Activated CD4-positive, alpha-beta memory T cell treated with anti-CD3 and anti-CD28 coated beads, Interleukin-2, amount 10 ng/mL, durations not matched to agents 7 days and 5 days (primary cell): Measurements from ENCODE around the gene HEATR5A. TPM values are rescaled to one million over a fixed set of nuclear protein-coding genes. Genes with fewer than 3 reads are reported as not detected.

Experiments used
- CTCF ChIA-PET: fragments of 350-600 bp; sonication (Branson Sonifier 250); formaldehyde crosslinking; loops from one replicate; lab custom pipeline; 2021; ENCODE audit warnings: antibody characterized with exemption, inconsistent platforms; lab: Charles Lee
- POLR2A ChIA-PET: fragments of 350-600 bp; sonication (Branson Sonifier 250); formaldehyde crosslinking; loops from one replicate; lab custom pipeline; 2021; ENCODE audit warnings: antibody characterized with exemption; lab: Charles Lee
- DNase-seq: peaks from one replicate; pipeline ENCODE4 v3.0.0-alpha.2; 2020
- H3K27ac Mint-ChIP-seq: one replicate; pipeline ENCODE4 v1.8.0; 2021; ENCODE audit warnings: mild to moderate bottlenecking, mixed read lengths
- H3K27me3 Mint-ChIP-seq: one replicate; pipeline ENCODE4 v1.8.0; 2021; ENCODE audit warnings: mixed read lengths
- H3K36me3 Mint-ChIP-seq: one replicate; pipeline ENCODE4 v1.8.0; 2021; ENCODE audit warnings: low read depth, mixed read lengths
- H3K4me1 Mint-ChIP-seq: one replicate; pipeline ENCODE4 v1.8.0; 2021; ENCODE audit warnings: mixed read lengths
- H3K4me3 Mint-ChIP-seq: one replicate; pipeline ENCODE4 v1.8.0; 2021; ENCODE audit warnings: mild to moderate bottlenecking, mixed read lengths
- H3K9me3 Mint-ChIP-seq: one replicate; pipeline ENCODE4 v1.8.0; 2021; ENCODE audit warnings: mixed read lengths
- total RNA-seq, 2 experiments: library from RNA; stranded (reverse); gene quantifications; one replicate each; pipeline ENCODE4 v1.2.3, GENCODE V29; 2021

The HEATR5A gene
- total RNA-seq, 2 experiments from 2014 or later = 9.4 to 12.5 TPM

- Mint-ChIP-seq H3K9me3 (no peaks in the 10 kb centered on the region), H3K27me3 (no peaks in the 10 kb centered on the region), H3K4me1 (peaks cover 13% of the 10 kb centered on the region), H3K36me3 (peaks cover 9% of the 10 kb centered on the region), H3K27ac (no peak overlapping the region), H3K4me3 (no peak overlapping the region)
- ChIA-PET POLR2A (no interaction called here), CTCF (interaction anchor here (0.6 to 0.7 kb wide), 3 partner anchors 19 to 720 kb away, joined by 3 to 4 read pairs (median 3); partner anchors contain the start of gene HEATR5A)
- DNase-seq = no peak
These were observed 18.9 kb downstream of the HEATR5A start for GRCh38 chr14:31401369-31401932.

GRCh38 chr14:31400031-31400638, 20.2 kb downstream of the HEATR5A start:
- no peak for DNase-seq
- no peaks in the 10 kb centered on the region for H3K9me3 Mint-ChIP-seq
- H3K27ac Mint-ChIP-seq = peak overlapping the region; percentile 54
- peaks cover 9% of the 10 kb centered on the region for H3K36me3 Mint-ChIP-seq
- POLR2A ChIA-PET = interaction anchor here (1.5 kb wide), 1 partner anchor 19 kb away, joined by 4 read pairs; no protein-coding TSS in a partner anchor
- no peak overlapping the region for H3K4me3 Mint-ChIP-seq
- H3K27me3 Mint-ChIP-seq = no peaks in the 10 kb centered on the region
- CTCF ChIA-PET = interaction anchor here (0.8 kb wide), 1 partner anchor 52 kb away, joined by 3 read pairs; no protein-coding TSS in a partner anchor
- peaks cover 13% of the 10 kb centered on the region for H3K4me1 Mint-ChIP-seq

GRCh38 chr14:31395572-31396205, 24.7 kb downstream of the HEATR5A start:
- Mint-ChIP-seq H3K4me3 (no peak overlapping the region), H3K36me3 (peaks cover 7% of the 10 kb centered on the region), H3K27me3 (no peaks in the 10 kb centered on the region), H3K4me1 (peaks cover 13% of the 10 kb centered on the region), H3K9me3 (no peaks in the 10 kb centered on the region), H3K27ac (no peak overlapping the region)
- ChIA-PET POLR2A (interaction anchor here (1.5 to 1.6 kb wide), 2 partner anchors 11 to 24 kb away, joined by 3 to 6 read pairs; partner anchors contain the start of gene HEATR5A), CTCF (no interaction called here)
- DNase-seq = no peak

GRCh38 chr14:31395119-31395518, 25.2 kb downstream of the HEATR5A start:
- Mint-ChIP-seq H3K27me3 (no peaks in the 10 kb centered on the region), H3K4me3 (no peak overlapping the region), H3K4me1 (peaks cover 12% of the 10 kb centered on the region), H3K36me3 (peaks cover 7% of the 10 kb centered on the region), H3K9me3 (no peaks in the 10 kb centered on the region), H3K27ac (no peak overlapping the region)
- DNase-seq = no peak
- ChIA-PET POLR2A (interaction anchor here (1.5 to 1.6 kb wide), 2 partner anchors 11 to 25 kb away, joined by 3 to 6 read pairs; partner anchors contain the start of gene HEATR5A), CTCF (no interaction called here)

GRCh38 chr14:31391977-31392503, 28.3 kb downstream of the HEATR5A start:
- POLR2A ChIA-PET = interaction anchor here (1.2 kb wide), 1 partner anchor 29 kb away, joined by 4 read pairs; the partner anchor contains the start of gene HEATR5A
- no peak overlapping the region for H3K27ac Mint-ChIP-seq
- no peaks in the 10 kb centered on the region for H3K36me3 Mint-ChIP-seq
- CTCF ChIA-PET = interaction anchor here (1.4 kb wide), 1 partner anchor 27 kb away, joined by 3 read pairs; no protein-coding TSS in a partner anchor
- H3K9me3 Mint-ChIP-seq = no peaks in the 10 kb centered on the region
- peaks cover 17% of the 10 kb centered on the region for H3K4me1 Mint-ChIP-seq
- no peak overlapping the region for H3K4me3 Mint-ChIP-seq
- no peak for DNase-seq
- no peaks in the 10 kb centered on the region for H3K27me3 Mint-ChIP-seq

- no peak for DNase-seq
- no peak overlapping the region for H3K4me3 Mint-ChIP-seq
- ChIA-PET CTCF (no interaction called here), POLR2A (interaction anchor here (0.9 to 1.2 kb wide), 3 partner anchors 13 to 29 kb away, joined by 3 to 4 read pairs (median 4); partner anchors contain the start of gene HEATR5A)
- no peaks in the 10 kb centered on the region for H3K36me3 Mint-ChIP-seq
- no peaks in the 10 kb centered on the region for H3K27me3 Mint-ChIP-seq
- H3K4me1 Mint-ChIP-seq = peaks cover 17% of the 10 kb centered on the region
- no peak overlapping the region for H3K27ac Mint-ChIP-seq
- no peaks in the 10 kb centered on the region for H3K9me3 Mint-ChIP-seq
These were observed 28.9 kb downstream of the HEATR5A start for GRCh38 chr14:31391473-31391872.

GRCh38 chr14:31389946-31390345, 30.4 kb downstream of the HEATR5A start:
- H3K9me3 Mint-ChIP-seq = no peaks in the 10 kb centered on the region
- no peak overlapping the region for H3K4me3 Mint-ChIP-seq
- H3K27ac Mint-ChIP-seq = no peak overlapping the region
- H3K4me1 Mint-ChIP-seq = peaks cover 17% of the 10 kb centered on the region
- H3K27me3 Mint-ChIP-seq = no peaks in the 10 kb centered on the region
- no peak for DNase-seq
- CTCF ChIA-PET = no interaction called here
- H3K36me3 Mint-ChIP-seq = no peaks in the 10 kb centered on the region
- POLR2A ChIA-PET = no interaction called here

GRCh38 chr14:31388687-31389413, 31.5 kb downstream of the HEATR5A start:
- Mint-ChIP-seq H3K9me3 (no peaks in the 10 kb centered on the region), H3K4me1 (peaks cover 17% of the 10 kb centered on the region), H3K36me3 (no peaks in the 10 kb centered on the region), H3K4me3 (no peak overlapping the region), H3K27ac (no peak overlapping the region), H3K27me3 (no peaks in the 10 kb centered on the region)
- DNase-seq = no peak
- ChIA-PET CTCF (interaction anchor here (0.6 kb wide), 1 partner anchor 10 kb away, joined by 4 read pairs; no protein-coding TSS in a partner anchor), POLR2A (interaction anchor here (1.4 kb wide), 1 partner anchor 32 kb away, joined by 5 read pairs; the partner anchor contains the start of gene HEATR5A)

GRCh38 chr14:31387091-31387490, 33.3 kb downstream of the HEATR5A start:
- no peak for DNase-seq
- Mint-ChIP-seq H3K4me3 (no peak overlapping the region), H3K4me1 (peaks cover 17% of the 10 kb centered on the region), H3K9me3 (no peaks in the 10 kb centered on the region), H3K27ac (no peak overlapping the region), H3K27me3 (no peaks in the 10 kb centered on the region), H3K36me3 (no peaks in the 10 kb centered on the region)
- ChIA-PET CTCF (interaction anchor here (0.6 to 1.6 kb wide), 3 partner anchors 23 to 206 kb away, joined by 3 to 4 read pairs (median 3); partner anchors contain the start of gene HECTD1), POLR2A (interaction anchor here (1.4 kb wide), 1 partner anchor 33 kb away, joined by 5 read pairs; the partner anchor contains the start of gene HEATR5A)

- CTCF ChIA-PET = no interaction called here
These were observed 34.1 kb downstream of the HEATR5A start for GRCh38 chr14:31386271-31386670.

GRCh38 chr14:31382221-31382620, 38.1 kb downstream of the HEATR5A start:
- DNase-seq = no peak
- Mint-ChIP-seq H3K4me3 (no peak overlapping the region), H3K36me3 (no peaks in the 10 kb centered on the region), H3K9me3 (no peaks in the 10 kb centered on the region), H3K27me3 (no peaks in the 10 kb centered on the region), H3K27ac (no peak overlapping the region), H3K4me1 (peaks cover 9% of the 10 kb centered on the region)
- ChIA-PET CTCF (interaction anchor here (1.4 kb wide), 1 partner anchor 872 kb away, joined by 4 read pairs; no protein-coding TSS in a partner anchor), POLR2A (no interaction called here)

More at GRCh38 chr14:31386271-31386670, 34.1 kb downstream of the HEATR5A start:
- H3K36me3 Mint-ChIP-seq = no peaks in the 10 kb centered on the region
- H3K27ac Mint-ChIP-seq = no peak overlapping the region
- H3K27me3 Mint-ChIP-seq = no peaks in the 10 kb centered on the region
- peaks cover 17% of the 10 kb centered on the region for H3K4me1 Mint-ChIP-seq
- DNase-seq = no peak
- no peaks in the 10 kb centered on the region for H3K9me3 Mint-ChIP-seq
- H3K4me3 Mint-ChIP-seq = no peak overlapping the region
- POLR2A ChIA-PET = no interaction called here

- Mint-ChIP-seq H3K27ac (no peak overlapping the region), H3K4me3 (no peak overlapping the region), H3K36me3 (no peaks in the 10 kb centered on the region), H3K27me3 (no peaks in the 10 kb centered on the region), H3K9me3 (no peaks in the 10 kb centered on the region), H3K4me1 (peaks cover 9% of the 10 kb centered on the region)
- ChIA-PET CTCF (no interaction called here), POLR2A (interaction anchor here (1.4 kb wide), 1 partner anchor 172 kb away, joined by 3 read pairs; the partner anchor contains the start of gene HECTD1)
- DNase-seq = no peak
These were observed 40.2 kb downstream of the HEATR5A start for GRCh38 chr14:31380106-31380505.
